ENCODE measurements around the gene KIAA2012.

The KIAA2012 gene

DNA sequence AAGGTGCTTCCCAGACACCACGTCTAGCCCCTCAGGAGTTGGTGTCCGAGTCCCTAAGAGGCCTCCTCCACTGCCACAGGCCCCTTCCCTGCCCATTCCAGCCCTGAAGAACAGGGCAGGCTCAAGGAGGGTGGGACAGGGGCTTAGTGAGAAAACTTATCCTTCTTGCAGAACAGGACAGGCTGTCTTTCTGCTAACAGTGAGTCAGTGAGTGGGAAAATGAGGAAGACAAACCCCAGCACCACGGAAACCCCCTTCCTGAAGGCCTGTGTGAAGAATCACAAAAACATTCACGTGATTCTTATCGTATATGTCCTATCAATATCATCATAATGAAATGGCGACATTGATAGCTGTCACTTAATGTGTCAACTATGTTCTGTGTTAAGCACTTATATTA lies 29.6 kb upstream of the KIAA2012 start:
- DNase-seq (ENCODE audit: low read depth in 2 of 2), result no peak

DNA sequence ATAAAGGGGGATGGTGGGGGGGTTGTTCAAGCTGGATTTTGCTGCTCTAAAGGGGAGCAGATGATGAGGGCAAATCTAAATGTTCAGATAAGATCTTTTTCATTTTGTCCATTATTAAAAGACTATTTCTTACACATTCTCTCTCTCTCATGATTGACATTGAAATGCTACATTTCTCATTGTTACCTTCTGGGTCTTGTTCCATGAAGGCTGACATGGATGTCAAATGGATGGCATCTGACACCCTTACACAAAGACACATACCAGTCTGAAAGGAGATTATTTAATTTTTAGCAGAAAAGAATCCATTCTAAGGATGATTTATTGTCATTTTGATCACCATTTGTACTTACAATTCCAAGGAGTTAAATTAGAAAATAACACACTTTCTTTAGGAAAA lies 28.3 kb upstream of the KIAA2012 start:
- no peak for DNase-seq (ENCODE audit: low read depth in 2 of 2)

DNA sequence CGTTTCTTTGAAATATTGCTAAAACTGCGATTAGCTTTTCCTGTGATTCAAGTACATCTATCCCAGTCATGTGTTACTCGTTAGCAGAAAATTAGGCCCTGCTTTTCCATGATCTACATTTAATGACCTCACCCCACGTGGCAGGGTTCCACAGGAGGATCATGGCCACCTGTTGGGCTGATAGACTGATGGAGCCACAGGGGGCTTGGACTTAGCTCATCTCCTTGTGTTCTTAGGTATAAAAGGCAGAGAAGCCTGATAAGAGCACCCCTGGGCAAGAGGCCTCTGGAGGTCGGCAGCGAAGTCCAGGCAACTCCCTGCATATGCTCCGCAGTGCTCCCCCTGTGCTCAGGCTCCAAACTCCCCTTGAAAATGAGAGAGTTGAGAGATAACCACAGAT lies 26.5 kb upstream of the KIAA2012 start:
- no peak for DNase-seq (ENCODE audit: low read depth in 2 of 2)

DNA sequence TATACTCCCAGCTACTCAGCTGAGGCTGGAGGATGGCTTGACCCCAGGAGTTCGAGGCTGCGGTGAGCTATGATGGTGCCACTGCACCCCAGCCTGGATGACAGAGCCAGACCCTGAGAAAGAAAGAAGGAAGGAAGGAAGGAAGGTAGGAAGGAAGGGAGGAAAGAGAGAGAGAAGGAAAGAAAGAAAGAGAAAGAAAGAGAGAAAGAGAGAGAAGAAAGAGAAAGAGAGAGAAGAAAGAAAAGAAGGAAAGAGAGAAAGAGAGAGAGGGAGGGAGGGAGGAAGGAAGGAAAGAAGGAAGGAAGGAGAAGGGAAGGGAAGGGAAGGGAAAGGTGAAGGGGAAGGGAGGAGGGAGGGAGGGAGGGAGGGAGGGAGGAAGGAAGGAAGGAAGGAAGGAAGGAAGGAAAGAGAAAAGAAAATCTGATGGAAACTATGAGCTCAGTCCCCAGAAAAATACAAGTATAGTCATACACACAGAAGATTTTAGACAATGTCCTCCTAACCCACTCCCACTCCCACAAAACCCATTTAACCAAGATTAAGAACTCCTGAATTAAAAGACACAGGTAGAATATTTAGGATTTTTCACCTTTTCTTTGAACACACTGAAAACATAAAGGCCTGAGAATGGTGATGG lies 23.8 kb upstream of the KIAA2012 start:
- no peak for DNase-seq (ENCODE audit: low read depth in 2 of 2)

DNA sequence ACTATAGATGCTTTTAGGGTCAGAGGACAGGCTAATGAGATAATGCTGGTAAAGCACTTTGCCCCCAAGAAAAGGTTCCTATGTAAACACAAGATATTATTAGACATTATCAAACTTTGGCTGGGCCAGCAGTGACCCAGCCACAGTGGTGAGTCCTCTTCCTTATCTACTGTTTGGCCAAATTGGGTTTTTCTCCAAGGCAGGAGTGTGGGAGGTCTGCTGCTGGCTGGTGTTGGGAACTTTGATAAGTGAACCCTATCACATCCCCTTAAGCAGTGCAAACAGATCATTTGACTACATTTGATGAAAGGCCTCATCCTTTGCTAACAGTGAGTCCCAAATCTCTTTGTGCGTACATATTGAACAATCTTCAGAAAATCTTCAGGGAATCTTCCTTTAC lies 23.2 kb upstream of the KIAA2012 start:
- no peak for DNase-seq (ENCODE audit: low read depth in 2 of 2)

DNA sequence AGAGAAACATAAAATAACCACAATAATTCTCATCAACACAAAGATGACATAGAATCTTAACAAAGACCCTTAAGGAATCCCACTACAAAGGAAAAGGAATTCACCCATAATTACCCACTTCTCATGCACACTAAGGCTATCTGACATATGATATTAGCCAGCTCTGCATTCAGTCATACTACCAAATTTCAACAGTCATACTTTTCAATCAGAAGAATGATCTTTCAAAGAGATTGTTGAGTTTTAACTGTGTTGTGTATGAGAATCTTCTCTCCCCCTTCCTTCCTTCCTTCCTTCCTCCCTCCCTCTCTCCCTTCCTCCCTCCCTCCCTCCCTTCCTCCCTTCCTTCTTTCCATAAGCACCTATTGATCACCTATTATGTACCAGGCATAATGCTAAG lies 22.4 kb upstream of the KIAA2012 start:
- DNase-seq (ENCODE audit: low read depth in 2 of 2), result no peak

DNA sequence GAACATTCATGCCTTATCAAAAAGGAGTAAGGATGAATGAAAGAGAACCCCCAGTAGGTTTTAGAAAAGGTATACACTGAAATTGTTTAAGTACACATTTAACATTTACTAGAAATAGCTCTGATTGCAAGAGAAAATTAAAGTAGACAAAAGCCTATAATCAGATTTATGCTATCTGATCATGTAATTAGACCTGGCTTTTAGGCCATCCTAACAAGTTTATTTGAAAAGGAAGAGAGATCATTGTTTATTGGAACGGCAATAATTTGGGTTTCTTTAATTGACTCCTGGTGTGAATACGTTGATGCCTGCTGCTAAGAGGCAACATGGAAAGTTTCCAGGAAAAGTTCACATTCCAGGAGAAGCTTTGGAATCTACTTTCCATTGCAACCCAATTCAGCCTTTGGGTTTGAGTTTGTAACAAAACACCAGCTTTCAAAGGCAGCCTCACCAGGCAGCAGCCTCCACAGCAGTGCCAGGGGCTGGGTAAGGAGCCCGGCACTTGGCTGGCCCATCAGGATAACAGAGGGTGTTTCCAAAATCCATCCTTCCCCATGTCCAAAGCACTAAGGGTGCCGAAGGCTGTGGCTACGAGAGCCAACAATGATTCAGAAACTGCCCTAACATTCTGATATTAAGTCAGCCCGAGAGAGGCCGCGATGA lies 21.4 kb upstream of the KIAA2012 start:
- no peak for DNase-seq (ENCODE audit: low read depth in 2 of 2)

DNA sequence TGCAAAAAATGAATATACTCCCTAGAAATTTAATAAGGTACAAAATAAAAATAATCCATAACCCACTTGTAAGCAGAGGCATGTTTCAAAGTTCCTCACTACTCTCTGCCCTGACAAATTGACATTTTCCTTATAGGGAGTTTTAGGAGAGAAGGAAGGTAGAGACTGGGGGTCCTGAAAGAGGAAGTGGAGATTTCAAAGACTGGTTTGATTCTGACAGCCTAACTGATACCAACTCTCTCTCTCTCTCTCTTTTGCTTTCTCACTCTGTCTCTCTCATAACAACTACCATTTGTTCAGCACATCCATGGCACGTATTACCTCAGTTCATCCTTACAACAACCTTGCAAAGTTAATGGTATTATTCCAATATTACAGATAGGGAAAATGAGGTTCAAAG lies 20.8 kb upstream of the KIAA2012 start:
- no peak for DNase-seq (ENCODE audit: low read depth in 2 of 2)

DNA sequence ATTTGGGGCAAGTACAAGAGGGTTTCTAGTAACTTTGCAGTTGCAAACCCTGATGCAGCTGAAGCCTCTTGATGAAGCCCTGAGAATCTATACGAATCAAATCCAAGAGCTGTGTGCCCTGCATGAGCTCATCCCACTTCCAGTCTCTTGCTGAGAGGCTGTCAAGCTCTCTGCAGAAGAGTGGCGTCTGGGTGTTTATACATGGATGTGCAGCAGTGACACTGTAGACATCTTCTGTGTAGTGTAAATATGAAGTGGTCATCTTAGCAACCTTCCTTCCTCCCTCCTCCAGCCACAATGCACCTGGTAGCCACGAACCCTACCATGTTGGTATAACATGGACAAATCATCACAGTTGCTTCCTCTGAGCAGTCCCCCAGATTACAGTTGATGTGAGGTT lies 18.4 kb upstream of the KIAA2012 start:
- DNase-seq (ENCODE audit: low read depth in 2 of 2), result no peak

DNA sequence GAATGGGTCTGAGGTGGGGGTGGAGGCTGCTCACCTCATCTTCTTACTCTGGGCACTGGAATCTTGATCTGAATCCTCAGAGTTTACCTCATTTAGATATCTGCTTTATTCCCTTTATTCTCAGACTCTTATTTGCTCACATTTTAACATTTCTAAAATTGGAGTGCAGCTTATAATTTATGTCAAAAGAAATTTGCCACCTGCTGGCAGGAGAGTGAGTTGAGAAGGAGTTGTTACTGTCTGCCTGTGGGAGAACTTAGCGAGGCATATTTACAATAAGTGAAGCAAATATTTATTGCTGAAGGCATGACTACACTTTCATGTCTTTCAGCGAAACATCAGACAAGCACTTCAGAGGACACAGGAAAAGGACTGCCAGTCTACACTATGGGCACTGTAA lies 16.4 kb upstream of the KIAA2012 start:
- no peak for DNase-seq (ENCODE audit: low read depth in 2 of 2)

DNA sequence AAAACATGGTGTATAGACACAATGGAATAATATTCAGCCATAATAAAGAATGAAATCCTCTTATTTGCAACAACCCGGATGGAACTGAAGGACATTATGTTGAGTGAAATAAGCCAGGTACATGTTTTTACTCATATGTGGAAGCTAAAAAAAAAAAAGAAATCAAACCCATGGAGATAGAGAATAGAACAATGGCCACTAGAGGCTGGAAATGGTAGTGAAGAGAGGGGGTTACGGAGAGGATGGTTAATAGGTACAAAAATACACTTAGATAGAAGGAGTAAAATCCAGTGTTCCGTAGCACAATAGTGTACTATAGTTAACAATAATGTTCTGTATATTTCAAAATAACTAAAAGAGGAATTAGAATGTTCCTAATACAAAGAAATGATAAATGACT lies 12.8 kb upstream of the KIAA2012 start:
- no peak for DNase-seq (ENCODE audit: low read depth in 2 of 2)

DNA sequence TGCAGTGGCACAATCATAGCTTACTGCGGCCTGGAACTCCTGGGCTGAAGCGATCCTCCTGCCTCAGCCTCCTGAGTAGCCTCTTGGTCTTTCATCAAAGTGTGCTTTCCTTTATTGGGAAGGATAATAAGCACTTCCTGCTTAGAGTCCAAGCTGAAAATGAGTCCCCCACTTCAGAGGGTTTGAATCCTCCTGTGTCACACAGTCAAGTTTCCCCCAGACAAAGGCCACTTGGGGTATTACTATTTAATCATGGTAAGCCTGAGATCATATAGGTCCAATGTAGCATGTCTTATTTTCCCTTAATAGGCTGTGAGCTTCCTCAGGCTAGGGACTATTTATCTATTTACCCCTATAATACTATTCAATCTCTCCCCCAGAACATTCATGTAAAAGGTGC lies 11.4 kb upstream of the KIAA2012 start:
- DNase-seq (ENCODE audit: low read depth in 2 of 2), result no peak

DNA sequence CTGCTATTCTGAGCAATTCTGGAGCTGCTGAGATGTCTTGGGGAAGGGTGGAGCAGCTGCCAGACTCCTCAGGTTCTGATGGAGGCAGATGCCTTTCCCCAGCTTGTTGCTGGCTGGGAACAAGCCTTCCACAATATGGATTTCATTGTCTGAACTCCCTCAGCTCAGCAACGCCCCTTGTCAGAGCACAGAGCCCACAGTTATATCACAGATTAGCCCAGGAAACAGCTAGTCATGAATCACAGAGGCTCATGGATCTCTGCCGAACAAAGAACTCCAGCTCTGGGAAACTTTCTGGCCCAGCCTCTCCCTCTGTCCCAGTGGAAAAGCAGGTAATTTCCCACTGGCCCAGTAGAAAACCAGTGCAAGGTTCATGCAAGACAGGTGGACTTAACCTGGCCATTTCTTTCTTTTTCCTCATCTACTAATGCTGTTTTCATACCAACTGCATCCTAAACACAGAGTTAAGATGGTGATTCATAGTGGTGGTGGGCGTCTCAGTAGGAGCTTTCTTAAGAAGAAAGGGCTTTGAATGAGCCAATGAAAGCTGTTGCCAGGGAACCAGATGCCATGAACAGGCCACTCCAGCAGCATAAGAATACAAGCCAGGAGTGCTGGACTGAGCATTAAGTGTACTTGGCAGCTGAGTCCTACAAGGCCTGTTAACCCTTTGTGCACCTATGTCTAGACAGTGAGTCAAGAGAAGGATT lies 8.7 kb upstream of the KIAA2012 start:
- DNase-seq (ENCODE audit: low read depth in 2 of 2), result no peak

DNA sequence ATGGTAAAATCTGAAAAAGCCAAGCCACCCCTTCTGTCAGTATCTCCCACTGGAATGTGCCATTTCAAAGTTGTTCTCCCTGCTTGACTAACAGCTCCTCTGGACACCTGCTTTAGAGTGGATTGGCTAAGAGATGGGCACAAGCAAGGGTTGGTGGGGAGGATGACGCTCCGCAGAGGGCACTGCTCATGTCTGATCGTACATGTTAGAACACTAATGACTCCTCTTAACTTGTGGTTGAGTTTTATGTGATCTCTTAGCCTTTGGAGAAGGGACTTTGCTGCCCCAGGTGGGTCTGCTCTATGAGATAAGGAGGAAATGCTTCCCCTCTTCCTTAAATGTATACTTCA lies 8.2 kb upstream of the KIAA2012 start:
- no peak for DNase-seq (ENCODE audit: low read depth in 2 of 2)

DNA sequence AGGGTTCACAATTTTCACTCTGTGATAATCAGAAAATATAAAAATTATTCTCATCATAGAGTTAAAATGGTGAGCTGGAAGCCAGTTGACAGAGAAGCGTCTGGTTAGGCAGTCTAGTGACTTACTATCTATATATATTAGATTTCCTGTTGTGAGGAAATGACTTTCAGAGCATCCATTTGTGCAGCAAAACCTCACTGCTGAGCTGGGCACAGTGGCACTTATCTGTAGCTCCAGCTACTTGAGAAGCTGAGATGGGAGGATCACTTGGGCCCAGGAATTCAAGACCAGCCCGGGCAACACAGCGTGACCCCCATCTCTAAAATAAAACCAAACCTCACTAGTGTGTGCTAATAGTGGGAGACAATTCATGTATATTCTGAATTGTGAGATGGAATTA lies 7.2 kb upstream of the KIAA2012 start:
- DNase-seq (ENCODE audit: low read depth in 2 of 2), result no peak

DNA sequence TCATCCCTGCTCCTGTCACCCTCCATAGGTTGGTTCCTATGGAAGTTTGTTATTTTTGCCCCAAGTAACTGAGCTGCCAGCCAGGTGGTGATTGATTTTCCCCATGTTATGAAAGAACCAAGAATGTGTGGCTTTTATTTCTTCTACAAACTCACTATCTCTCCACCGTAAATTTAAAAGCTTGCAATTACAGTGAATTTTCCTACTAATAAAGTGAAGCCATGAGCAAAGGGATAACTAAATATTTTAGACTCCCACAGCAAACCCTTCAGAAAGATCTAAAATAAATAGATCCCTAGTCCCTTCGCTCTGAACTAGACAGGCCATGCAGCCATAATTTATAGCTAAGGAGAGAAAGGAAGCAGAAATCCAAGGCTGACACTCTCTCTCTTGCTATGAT lies 6.2 kb upstream of the KIAA2012 start:
- DNase-seq (ENCODE audit: low read depth in 2 of 2), result no peak

DNA sequence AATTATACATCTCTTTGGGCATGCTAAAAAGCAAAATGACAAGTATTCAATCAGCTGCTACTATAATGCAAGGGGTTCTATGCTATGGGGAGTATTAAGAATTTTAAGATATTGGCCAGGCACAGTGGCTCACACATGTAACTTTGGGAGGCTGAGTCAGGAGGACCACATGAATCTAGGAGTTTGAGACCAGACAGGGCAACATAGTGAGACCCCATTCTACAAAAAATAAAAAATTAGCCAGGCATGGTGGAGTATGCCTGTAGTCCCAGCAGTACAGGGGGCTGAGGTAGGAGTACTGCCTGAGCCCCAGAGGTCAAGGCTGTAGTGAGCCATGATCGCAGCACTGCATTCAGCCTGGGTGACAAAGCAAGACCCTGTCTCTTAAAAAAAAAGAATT lies 5.5 kb upstream of the KIAA2012 start:
- DNase-seq (ENCODE audit: low read depth in 2 of 2), result no peak

DNA sequence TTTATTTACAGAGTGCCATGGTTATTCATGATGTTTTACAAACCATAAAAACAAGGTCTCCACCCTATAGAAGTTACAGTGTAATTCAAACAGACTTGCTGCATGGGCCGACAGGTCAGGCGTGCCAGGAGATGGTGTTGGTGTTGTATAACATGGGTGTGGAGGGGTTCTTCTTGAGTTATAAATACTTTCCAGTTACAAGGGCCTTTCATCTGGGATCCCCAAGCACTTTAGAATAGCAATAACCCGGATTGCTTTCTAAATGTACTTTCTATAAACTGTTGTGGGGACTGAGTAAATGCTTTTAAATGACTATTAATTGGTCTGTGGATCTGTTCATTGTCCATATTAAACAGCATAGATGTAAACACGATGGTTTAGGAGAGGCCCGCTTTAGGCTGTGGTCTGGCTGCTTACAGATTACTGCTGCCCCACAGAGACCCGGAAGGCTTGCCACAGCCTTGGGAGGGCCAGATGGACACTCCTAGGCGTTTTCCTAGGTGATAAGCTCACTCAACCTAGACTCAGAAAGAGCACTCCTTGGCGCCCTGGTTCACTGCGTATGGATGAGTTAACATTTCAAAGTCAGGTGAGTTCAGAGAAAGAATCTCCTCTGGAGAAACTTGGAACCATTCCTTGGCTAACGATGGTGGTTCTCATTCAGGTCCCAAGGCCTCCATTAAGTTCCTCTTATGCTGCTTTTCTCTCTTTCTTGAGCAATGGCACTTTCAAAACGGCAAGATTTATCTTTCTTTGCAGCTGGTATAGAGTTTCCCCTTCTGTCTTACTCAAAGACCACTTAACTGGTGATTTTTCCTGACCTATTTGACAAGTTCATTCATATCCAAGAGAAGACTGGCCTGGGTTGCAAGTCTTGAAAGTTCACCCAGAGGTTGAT lies 3.6 kb upstream of the KIAA2012 start:
- DNase-seq (ENCODE audit: low read depth in 2 of 2), result no peak

DNA sequence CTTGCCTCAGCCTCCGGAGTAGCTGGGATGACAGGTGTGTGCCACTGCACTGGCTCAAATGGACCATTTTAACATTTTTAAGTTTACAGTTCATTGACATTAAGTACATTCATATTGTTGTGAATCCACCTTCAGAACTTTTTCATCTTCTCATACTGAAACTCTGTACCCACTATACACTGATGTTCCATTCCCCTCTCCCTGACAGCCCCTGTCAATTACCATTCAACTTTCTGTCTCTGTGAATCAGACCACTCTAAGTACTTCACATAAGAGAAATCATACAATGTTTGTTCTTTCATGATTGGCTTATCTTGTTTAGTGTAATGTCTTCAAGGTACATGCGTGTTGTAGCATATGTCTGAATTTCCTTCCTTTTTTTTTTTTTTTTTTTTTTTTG lies 1.9 kb upstream of the KIAA2012 start:
- no peak for DNase-seq (ENCODE audit: low read depth in 2 of 2)

DNA sequence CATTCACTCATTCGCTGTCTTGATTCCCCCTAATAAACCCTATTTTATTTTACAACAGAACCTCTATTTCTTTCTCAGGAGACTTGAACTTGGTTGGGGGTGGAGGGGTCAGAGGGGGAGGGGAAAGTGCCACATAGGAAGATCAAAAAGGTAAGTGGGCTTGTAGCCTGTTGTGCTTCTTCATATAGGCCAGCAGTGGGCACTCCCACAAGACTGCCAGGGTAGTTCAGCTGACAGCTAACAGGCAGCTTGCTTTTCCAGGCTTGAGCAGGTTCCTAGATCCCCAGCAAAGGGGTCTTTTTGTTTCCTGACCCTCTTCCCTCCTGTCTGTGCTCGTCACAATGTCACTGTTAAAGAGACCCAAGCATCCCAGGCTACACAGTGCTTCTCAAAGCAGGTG lies 829 bp upstream of the KIAA2012 start:
- no peak for DNase-seq (ENCODE audit: low read depth in 2 of 2)

DNA sequence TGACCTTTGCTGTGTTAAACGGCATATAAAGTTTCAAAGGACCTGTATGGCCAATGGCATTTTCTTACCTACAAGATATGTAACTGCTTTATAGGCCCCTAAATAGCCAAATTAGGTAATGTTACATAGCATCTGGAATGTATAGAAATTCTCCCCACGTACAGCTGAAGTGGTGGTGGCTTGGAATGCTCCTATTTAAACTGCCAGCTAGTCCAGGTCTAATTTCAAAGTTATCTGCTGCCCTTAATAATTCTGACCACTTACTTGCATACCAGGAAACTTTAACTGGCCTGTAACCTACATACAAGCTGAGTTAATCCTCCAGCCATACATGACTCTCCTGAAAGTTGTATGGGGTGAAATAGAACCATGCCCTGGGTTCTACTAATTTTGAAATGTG lies 1.3 kb downstream of the KIAA2012 start:
- no peak for DNase-seq (ENCODE audit: low read depth in 2 of 2)

DNA sequence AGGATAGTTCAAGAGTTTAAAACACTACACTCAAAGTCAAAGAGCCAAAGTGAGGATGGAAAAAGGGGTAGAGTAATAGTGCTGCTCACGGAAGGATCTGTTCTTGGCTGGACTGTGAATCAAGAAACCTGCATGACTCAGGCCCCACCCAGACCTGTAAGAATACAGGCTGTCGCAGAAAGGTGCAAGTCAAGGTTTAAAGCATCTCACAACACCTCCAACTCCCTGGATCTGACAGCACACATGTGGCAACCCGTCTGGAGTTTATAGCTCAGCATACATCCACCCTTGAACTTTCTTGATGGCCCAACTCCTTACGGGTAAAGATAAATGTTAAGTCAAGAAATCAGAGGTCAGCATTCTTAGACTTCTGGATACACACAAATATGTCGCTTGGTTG lies 6.3 kb downstream of the KIAA2012 start:
- no peak for DNase-seq (ENCODE audit: low read depth in 2 of 2)

DNA sequence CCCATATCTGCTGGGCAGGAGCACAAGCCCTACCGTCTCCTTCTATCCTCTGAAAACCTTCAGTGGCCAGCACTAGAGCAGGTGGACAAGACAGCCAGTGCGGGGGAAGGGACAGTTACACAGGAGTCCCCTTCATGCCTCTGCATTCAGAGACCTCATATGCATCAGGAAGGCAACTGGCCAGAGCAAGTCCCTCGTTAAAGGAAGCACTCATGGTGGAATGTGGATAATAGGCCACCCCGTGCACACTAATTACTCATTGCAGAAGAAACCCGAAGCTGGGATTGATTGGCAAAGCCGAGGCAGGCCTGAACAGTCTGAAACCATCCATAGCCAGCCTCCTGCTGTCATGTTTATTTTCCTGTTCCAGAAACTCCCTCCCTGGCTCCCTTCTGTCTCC lies 11.2 kb downstream of the KIAA2012 start:
- DNase-seq (ENCODE audit: low read depth in 2 of 2), result no peak

Data from stimulated activated CD8-positive, alpha-beta memory T cell treated with anti-CD3 and anti-CD28 coated beads, Interleukin-7, amount 100 ng/mL, for 1 hour (primary cell).